Liver (tissue), 3 donors: ENCODE measurements around the gene IGSF3.
"Not testable (repeated sequence)": the region's sequence is repeated elsewhere in the genome, so short reads cannot be mapped to it uniquely, and the experiment has no call there.

Experiments
- CTCF ChIP-seq: fragments of 150-350 bp; IDR thresholded peaks from 2 replicates; pipeline ENCODE4 v1.5.1; 2017; ENCODE audit warnings: improper control_type of control experiment, low read depth, low read length; ENCODE audit not compliant: missing input control
- GABPA ChIP-seq, 2 donors: IDR thresholded peaks in 1 of 2; conservative IDR thresholded peaks in 1 of 2; 2 replicates each; pipeline ENCODE4 v1.6.1; 2016; ENCODE audit warnings: antibody characterized with exemption in 2 of 2, mild to moderate bottlenecking in 1 of 2, moderate library complexity in 1 of 2
- HNF4A ChIP-seq, 2 donors: conservative IDR thresholded peaks; 2 replicates each; pipeline ENCODE4 v1.6.1; 2016; ENCODE audit warnings: antibody characterized with exemption in 2 of 2, mild to moderate bottlenecking in 2 of 2
- JUND ChIP-seq, 2 donors: IDR thresholded peaks; 2 replicates each; pipeline ENCODE4 v1.6.1; 2016; ENCODE audit warnings: antibody characterized with exemption in 2 of 2
- NR2F2 ChIP-seq: IDR thresholded peaks from 2 replicates; pipeline ENCODE4 v1.6.1; 2016; ENCODE audit warnings: antibody characterized with exemption
- RAD21 ChIP-seq, 2 donors: IDR thresholded peaks; 2 replicates each; pipeline ENCODE4 v1.6.1; 2016; ENCODE audit warnings: antibody characterized with exemption in 2 of 2, mild to moderate bottlenecking in 2 of 2
- REST ChIP-seq: IDR thresholded peaks from 2 replicates; pipeline ENCODE4 v1.6.1; 2016; ENCODE audit warnings: antibody characterized with exemption, mild to moderate bottlenecking
- YY1 ChIP-seq: IDR thresholded peaks from 2 replicates; pipeline ENCODE4 v1.6.1; 2016; ENCODE audit warnings: antibody characterized with exemption, mild to moderate bottlenecking
- ZBTB33 ChIP-seq: IDR thresholded peaks from 2 replicates; pipeline ENCODE4 v1.6.1; 2016; ENCODE audit warnings: antibody characterized with exemption
- donor health status: healthy.
- donor health status: healthy.

GRCh38 chr1:116608151-116608550, 59.4 kb downstream of the IGSF3 start:
- TF ChIP-seq YY1; RAD21 (IDR thresholded peaks at IDR 0.05); REST; CTCF; GABPA (IDR thresholded peaks at IDR 0.05 in 1 of 2, conservative IDR thresholded peaks at IDR 0.05 in 1 of 2); ZBTB33; HNF4A (conservative IDR thresholded peaks at IDR 0.05); JUND (IDR thresholded peaks at IDR 0.05); NR2F2: not testable (repeated sequence)
